WTC11 (cell line): Measurements from ENCODE around the gene ACER1. TPM values are rescaled to one million over a fixed set of nuclear protein-coding genes. Genes with fewer than 3 reads are reported as not detected.
A peak's percentile ranks its signal among the peaks of the same experiment; 100 is the strongest.

Source experiments
- CBFB ChIP-seq: sonication (generic); formaldehyde crosslinking; IDR thresholded peaks from 2 replicates; pipeline ENCODE4 v1.8.1; 2022; ENCODE audit warnings: mild to moderate bottlenecking, low read depth, missing genetic modification reagents
- E2F5 ChIP-seq: sonication (generic); formaldehyde crosslinking; IDR thresholded peaks from 2 replicates; pipeline ENCODE4 v1.8.1; 2022; ENCODE audit warnings: mild to moderate bottlenecking, moderate library complexity, missing genetic modification reagents
- ESRRA ChIP-seq: sonication (generic); formaldehyde crosslinking; IDR thresholded peaks from 2 replicates; pipeline ENCODE4 v1.8.1; 2022; ENCODE audit warnings: mild to moderate bottlenecking, missing genetic modification reagents, borderline replicate concordance
- ETV6 ChIP-seq: sonication (generic); formaldehyde crosslinking; IDR thresholded peaks from 2 replicates; pipeline ENCODE4 v1.8.1; 2022; ENCODE audit warnings: mild to moderate bottlenecking, missing genetic modification reagents
- FOXJ3 ChIP-seq: sonication (generic); formaldehyde crosslinking; IDR thresholded peaks from 2 replicates; pipeline ENCODE4 v1.9.0; 2021; ENCODE audit warnings: missing genetic modification reagents, mild to moderate bottlenecking, borderline replicate concordance
- FOXK1 ChIP-seq: sonication (generic); formaldehyde crosslinking; IDR thresholded peaks from 2 replicates; pipeline ENCODE4 v1.8.0; 2022; ENCODE audit warnings: mild to moderate bottlenecking, moderate library complexity, missing genetic modification reagents
- FOXP1 ChIP-seq: sonication (generic); formaldehyde crosslinking; IDR thresholded peaks from 2 replicates; pipeline ENCODE4 v1.8.0; 2022; ENCODE audit warnings: missing genetic modification reagents, mild to moderate bottlenecking, moderate library complexity, borderline replicate concordance
- JUN ChIP-seq: sonication (generic); formaldehyde crosslinking; IDR thresholded peaks from 2 replicates; pipeline ENCODE4 v1.8.0; 2023; ENCODE audit warnings: mild to moderate bottlenecking, missing genetic modification reagents
- MXD4 ChIP-seq: fragments of 250-450 bp; sonication (Bioruptor Pico); IDR thresholded peaks from 2 replicates; pipeline ENCODE4 v1.8.0; 2021; ENCODE audit warnings: mild to moderate bottlenecking, moderate library complexity, borderline replicate concordance
- NFE2L1 ChIP-seq: sonication (generic); formaldehyde crosslinking; IDR thresholded peaks from 2 replicates; pipeline ENCODE4 v1.8.1; 2023; ENCODE audit warnings: missing genetic modification reagents
- OVOL2 ChIP-seq: fragments of 250-450 bp; sonication (Bioruptor Pico); IDR thresholded peaks from 2 replicates; pipeline ENCODE4 v1.9.0; 2021; ENCODE audit warnings: mild to moderate bottlenecking, borderline replicate concordance
- SP1 ChIP-seq: sonication (generic); formaldehyde crosslinking; conservative IDR thresholded peaks from 2 replicates; pipeline ENCODE4 v1.8.1; 2022; ENCODE audit warnings: missing genetic modification reagents
- TEAD1 ChIP-seq: sonication (generic); formaldehyde crosslinking; IDR thresholded peaks from 2 replicates; pipeline ENCODE4 v1.8.0; 2022; ENCODE audit warnings: mild to moderate bottlenecking, missing genetic modification reagents
- ZBTB43 ChIP-seq: sonication (generic); formaldehyde crosslinking; IDR thresholded peaks from 2 replicates; pipeline ENCODE4 v1.8.1; 2023; ENCODE audit warnings: mild to moderate bottlenecking, missing genetic modification reagents
- ZNF263 ChIP-seq: sonication (generic); formaldehyde crosslinking; IDR thresholded peaks from 2 replicates; pipeline ENCODE4 v1.8.1; 2022; ENCODE audit warnings: low read depth, mild to moderate bottlenecking, moderate library complexity, missing genetic modification reagents
- total RNA-seq: library from RNA; stranded (reverse); gene quantifications from 3 replicates; pipeline ENCODE4 v1.2.3, GENCODE V29; 2021
- TF ChIP-seq, protein P1 (sequence below): sonication (generic); formaldehyde crosslinking; conservative IDR thresholded peaks from 2 replicates; pipeline ENCODE4 v1.8.1; 2023; ENCODE audit warnings: mild to moderate bottlenecking, low read depth, missing genetic modification reagents, moderate library complexity
- TF ChIP-seq, protein P2 (sequence below): sonication (generic); formaldehyde crosslinking; IDR thresholded peaks from 2 replicates; pipeline ENCODE4 v1.8.1; 2023; ENCODE audit warnings: mild to moderate bottlenecking, missing genetic modification reagents, moderate library complexity
- TF ChIP-seq, protein P3 (sequence below): sonication (generic); formaldehyde crosslinking; IDR thresholded peaks from 2 replicates; pipeline ENCODE4 v1.8.0; 2023; ENCODE audit warnings: missing genetic modification reagents
- TF ChIP-seq, protein P4 (sequence below): sonication (generic); formaldehyde crosslinking; IDR thresholded peaks from 2 replicates; pipeline ENCODE4 v1.8.0; 2022; ENCODE audit warnings: mild to moderate bottlenecking, missing genetic modification reagents
- TF ChIP-seq, protein P5 (sequence below): sonication (generic); formaldehyde crosslinking; IDR thresholded peaks from 2 replicates; pipeline ENCODE4 v1.8.0; 2023; ENCODE audit warnings: mild to moderate bottlenecking, missing genetic modification reagents
- TF ChIP-seq, protein P6 (sequence below): sonication (generic); formaldehyde crosslinking; IDR thresholded peaks from 2 replicates; pipeline ENCODE4 v1.8.0; 2023; ENCODE audit warnings: missing genetic modification reagents, mild to moderate bottlenecking, borderline replicate concordance

Gene ACER1
- total RNA-seq, 1 experiment from 2014 or later, result not detected

GRCh38 chr19:6279931-6280591 is 53.4 kb downstream of the ACER1 start, which contains the start of gene MLLT1 (continued):
- TF ChIP-seq E2F5 (CRISPR knock-in tag) (peak; percentile 41; the same call in 1 of the 2 replicates), JUN (CRISPR knock-in tag) (no peak), FOXK1 (CRISPR knock-in tag) (peak; percentile 69; the same call in 1 of the 2 replicates), SP1 (CRISPR knock-in tag) (peak; percentile 77), FOXP1 (peak; percentile 57; the same call in 1 of the 2 replicates), ESRRA (CRISPR knock-in tag) (no peak; the same call in 1 of the 2 replicates), OVOL2 (CRISPR knock-in tag) (no peak), ZBTB43 (0 out of 2 replicates have a peak, but pooled peaks have one; percentile 47), TEAD1 (CRISPR knock-in tag) (peak; percentile 91), FOXJ3 (CRISPR knock-in tag) (no peak), CBFB (CRISPR knock-in tag) (no peak), ETV6 (CRISPR knock-in tag) (peak; percentile 80), ZNF263 (CRISPR knock-in tag) (peak; percentile 55; the same call in 1 of the 2 replicates), NFE2L1 (CRISPR knock-in tag) (peak; percentile 33; the same call in 1 of the 2 replicates), MXD4 (CRISPR knock-in tag) (no peak)
- TF ChIP-seq, protein P1, sequence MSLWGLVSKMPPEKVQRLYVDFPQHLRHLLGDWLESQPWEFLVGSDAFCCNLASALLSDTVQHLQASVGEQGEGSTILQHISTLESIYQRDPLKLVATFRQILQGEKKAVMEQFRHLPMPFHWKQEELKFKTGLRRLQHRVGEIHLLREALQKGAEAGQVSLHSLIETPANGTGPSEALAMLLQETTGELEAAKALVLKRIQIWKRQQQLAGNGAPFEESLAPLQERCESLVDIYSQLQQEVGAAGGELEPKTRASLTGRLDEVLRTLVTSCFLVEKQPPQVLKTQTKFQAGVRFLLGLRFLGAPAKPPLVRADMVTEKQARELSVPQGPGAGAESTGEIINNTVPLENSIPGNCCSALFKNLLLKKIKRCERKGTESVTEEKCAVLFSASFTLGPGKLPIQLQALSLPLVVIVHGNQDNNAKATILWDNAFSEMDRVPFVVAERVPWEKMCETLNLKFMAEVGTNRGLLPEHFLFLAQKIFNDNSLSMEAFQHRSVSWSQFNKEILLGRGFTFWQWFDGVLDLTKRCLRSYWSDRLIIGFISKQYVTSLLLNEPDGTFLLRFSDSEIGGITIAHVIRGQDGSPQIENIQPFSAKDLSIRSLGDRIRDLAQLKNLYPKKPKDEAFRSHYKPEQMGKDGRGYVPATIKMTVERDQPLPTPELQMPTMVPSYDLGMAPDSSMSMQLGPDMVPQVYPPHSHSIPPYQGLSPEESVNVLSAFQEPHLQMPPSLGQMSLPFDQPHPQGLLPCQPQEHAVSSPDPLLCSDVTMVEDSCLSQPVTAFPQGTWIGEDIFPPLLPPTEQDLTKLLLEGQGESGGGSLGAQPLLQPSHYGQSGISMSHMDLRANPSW (CRISPR knock-in tag), result no peak
- TF ChIP-seq, protein P2, sequence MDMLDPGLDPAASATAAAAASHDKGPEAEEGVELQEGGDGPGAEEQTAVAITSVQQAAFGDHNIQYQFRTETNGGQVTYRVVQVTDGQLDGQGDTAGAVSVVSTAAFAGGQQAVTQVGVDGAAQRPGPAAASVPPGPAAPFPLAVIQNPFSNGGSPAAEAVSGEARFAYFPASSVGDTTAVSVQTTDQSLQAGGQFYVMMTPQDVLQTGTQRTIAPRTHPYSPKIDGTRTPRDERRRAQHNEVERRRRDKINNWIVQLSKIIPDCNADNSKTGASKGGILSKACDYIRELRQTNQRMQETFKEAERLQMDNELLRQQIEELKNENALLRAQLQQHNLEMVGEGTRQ (CRISPR knock-in tag), result peak; percentile 71
- TF ChIP-seq, protein P3, sequence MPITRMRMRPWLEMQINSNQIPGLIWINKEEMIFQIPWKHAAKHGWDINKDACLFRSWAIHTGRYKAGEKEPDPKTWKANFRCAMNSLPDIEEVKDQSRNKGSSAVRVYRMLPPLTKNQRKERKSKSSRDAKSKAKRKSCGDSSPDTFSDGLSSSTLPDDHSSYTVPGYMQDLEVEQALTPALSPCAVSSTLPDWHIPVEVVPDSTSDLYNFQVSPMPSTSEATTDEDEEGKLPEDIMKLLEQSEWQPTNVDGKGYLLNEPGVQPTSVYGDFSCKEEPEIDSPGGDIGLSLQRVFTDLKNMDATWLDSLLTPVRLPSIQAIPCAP (CRISPR knock-in tag), result no peak
- TF ChIP-seq, protein P4, sequence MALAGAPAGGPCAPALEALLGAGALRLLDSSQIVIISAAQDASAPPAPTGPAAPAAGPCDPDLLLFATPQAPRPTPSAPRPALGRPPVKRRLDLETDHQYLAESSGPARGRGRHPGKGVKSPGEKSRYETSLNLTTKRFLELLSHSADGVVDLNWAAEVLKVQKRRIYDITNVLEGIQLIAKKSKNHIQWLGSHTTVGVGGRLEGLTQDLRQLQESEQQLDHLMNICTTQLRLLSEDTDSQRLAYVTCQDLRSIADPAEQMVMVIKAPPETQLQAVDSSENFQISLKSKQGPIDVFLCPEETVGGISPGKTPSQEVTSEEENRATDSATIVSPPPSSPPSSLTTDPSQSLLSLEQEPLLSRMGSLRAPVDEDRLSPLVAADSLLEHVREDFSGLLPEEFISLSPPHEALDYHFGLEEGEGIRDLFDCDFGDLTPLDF (CRISPR knock-in tag), result peak; percentile 73; the same call in 1 of the 2 replicates
- TF ChIP-seq, protein P5, sequence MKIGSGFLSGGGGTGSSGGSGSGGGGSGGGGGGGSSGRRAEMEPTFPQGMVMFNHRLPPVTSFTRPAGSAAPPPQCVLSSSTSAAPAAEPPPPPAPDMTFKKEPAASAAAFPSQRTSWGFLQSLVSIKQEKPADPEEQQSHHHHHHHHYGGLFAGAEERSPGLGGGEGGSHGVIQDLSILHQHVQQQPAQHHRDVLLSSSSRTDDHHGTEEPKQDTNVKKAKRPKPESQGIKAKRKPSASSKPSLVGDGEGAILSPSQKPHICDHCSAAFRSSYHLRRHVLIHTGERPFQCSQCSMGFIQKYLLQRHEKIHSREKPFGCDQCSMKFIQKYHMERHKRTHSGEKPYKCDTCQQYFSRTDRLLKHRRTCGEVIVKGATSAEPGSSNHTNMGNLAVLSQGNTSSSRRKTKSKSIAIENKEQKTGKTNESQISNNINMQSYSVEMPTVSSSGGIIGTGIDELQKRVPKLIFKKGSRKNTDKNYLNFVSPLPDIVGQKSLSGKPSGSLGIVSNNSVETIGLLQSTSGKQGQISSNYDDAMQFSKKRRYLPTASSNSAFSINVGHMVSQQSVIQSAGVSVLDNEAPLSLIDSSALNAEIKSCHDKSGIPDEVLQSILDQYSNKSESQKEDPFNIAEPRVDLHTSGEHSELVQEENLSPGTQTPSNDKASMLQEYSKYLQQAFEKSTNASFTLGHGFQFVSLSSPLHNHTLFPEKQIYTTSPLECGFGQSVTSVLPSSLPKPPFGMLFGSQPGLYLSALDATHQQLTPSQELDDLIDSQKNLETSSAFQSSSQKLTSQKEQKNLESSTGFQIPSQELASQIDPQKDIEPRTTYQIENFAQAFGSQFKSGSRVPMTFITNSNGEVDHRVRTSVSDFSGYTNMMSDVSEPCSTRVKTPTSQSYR, result peak; percentile 79; the same call in 1 of the 2 replicates
- TF ChIP-seq, protein P6, sequence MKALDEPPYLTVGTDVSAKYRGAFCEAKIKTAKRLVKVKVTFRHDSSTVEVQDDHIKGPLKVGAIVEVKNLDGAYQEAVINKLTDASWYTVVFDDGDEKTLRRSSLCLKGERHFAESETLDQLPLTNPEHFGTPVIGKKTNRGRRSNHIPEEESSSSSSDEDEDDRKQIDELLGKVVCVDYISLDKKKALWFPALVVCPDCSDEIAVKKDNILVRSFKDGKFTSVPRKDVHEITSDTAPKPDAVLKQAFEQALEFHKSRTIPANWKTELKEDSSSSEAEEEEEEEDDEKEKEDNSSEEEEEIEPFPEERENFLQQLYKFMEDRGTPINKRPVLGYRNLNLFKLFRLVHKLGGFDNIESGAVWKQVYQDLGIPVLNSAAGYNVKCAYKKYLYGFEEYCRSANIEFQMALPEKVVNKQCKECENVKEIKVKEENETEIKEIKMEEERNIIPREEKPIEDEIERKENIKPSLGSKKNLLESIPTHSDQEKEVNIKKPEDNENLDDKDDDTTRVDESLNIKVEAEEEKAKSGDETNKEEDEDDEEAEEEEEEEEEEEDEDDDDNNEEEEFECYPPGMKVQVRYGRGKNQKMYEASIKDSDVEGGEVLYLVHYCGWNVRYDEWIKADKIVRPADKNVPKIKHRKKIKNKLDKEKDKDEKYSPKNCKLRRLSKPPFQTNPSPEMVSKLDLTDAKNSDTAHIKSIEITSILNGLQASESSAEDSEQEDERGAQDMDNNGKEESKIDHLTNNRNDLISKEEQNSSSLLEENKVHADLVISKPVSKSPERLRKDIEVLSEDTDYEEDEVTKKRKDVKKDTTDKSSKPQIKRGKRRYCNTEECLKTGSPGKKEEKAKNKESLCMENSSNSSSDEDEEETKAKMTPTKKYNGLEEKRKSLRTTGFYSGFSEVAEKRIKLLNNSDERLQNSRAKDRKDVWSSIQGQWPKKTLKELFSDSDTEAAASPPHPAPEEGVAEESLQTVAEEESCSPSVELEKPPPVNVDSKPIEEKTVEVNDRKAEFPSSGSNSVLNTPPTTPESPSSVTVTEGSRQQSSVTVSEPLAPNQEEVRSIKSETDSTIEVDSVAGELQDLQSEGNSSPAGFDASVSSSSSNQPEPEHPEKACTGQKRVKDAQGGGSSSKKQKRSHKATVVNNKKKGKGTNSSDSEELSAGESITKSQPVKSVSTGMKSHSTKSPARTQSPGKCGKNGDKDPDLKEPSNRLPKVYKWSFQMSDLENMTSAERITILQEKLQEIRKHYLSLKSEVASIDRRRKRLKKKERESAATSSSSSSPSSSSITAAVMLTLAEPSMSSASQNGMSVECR (CRISPR knock-in tag), result peak; percentile 41; the same call in 1 of the 2 replicates
